GM21529 (cell line): ENCODE results near the gene ECPAS.
"Not testable (repeated sequence)": the region's sequence is repeated elsewhere in the genome, so short reads cannot be mapped to it uniquely, and the experiment has no call there.

Source experiments
- ATAC-seq: cut with Tn5 transposase; IDR thresholded peaks from one replicate; pipeline ENCODE4 v1.9.1; 2021; ENCODE audit not compliant: unreplicated experiment

Gene ECPAS

GRCh38 chr9:111481885-111482636 lies 2.1 kb downstream of the ECPAS start:
- ATAC-seq = no peak

DNA sequence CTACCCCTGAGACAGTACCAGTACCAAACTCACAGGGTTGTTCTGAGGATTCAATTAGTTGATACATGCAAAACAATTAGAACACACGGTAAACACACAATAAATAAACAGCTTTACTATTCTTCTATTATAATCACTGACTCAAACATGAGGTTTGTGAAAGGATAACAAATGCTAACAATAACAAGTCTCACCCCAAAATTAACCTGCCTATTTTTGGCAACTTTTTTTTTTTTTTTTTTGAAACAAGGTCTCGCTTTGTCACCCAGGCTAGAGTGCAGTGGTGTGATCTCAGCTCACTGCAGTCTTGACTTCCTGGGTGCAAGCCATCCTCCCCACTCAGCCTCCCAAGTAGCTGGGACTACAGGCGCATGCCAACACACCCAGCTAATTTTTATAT lies 6.5 kb downstream of the ECPAS start:
- no peak for ATAC-seq

DNA sequence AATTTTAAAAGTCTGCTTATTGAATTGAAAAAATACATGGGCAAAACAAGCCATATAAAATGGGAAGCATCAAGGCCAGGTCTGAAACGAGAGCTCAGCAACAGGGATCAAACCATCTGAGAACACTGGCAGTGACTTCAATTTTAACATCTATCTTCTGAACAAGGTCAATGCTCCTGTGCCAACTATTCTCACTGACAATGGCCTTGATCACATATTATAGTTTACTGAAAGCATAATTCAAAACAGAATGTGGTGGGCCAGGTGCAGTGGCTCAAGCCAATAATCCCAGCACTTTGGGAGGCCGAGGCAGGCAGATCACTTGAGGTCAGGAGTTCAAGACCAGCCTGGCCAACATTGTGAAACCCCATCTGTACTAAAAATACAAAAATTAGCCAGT lies 9.0 kb downstream of the ECPAS start:
- no peak for ATAC-seq

DNA sequence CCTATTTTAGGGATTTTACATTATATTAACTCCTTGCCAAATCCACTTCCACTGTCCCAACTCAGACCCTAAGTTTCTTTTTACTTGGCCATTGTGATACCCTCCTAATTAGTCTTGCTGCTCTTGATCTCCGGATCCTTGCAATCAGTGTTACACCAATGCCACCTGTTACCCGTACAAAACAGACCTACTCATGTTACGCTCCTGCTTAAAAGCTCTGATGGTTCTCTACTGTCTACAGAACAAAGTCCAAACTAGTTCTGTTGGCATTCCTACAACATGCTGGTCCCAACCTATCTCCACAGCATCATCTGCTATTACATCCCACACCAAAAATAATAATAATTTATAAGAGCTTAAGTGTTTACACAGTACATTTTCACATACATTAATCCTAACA lies 9.8 kb downstream of the ECPAS start:
- no peak for ATAC-seq

- ATAC-seq = no peak
These were observed 16.3 kb downstream of the ECPAS start for GRCh38 chr9:111467778-111468367.

DNA sequence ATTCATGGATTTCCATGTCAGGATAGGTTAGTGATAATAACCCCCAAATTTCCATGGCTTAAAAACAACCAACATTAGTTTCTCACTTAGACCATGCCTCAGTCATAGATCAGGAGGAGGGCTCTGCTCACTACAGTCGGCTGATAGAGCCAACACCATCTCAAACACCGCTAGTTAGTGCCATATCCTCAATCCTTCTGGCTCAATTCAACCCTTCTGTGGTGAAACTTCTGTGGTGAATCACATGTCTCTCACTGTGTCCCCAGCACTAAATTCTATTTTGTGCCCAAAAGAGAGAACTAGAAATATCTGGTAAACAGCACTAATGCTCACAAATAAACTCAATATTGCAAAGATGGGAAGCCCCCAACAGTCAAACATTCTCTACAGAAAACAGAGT lies 21.1 kb downstream of the ECPAS start:
- ATAC-seq = no peak

GRCh38 chr9:111458139-111459009 lies 25.8 kb downstream of the ECPAS start:
- no peak for ATAC-seq

DNA sequence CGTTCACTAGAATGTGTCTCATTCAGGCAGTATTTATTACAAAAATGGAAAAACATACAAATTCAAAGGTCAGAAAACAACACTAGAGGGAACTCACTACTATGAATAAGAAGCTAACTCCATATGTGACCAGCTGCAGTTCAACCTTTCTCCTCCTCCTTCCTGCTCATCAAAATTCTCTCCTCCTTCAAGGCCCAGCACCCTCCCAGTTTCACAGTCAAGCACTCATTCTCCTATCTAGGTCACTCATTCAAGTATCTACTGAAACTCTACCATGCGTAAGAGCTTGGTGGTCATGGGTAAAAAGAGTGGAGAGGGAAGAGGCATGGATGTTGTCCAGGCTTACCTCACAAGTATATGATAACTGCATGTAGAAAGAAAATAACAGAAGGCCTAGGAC lies 27.7 kb downstream of the ECPAS start:
- no peak for ATAC-seq

DNA sequence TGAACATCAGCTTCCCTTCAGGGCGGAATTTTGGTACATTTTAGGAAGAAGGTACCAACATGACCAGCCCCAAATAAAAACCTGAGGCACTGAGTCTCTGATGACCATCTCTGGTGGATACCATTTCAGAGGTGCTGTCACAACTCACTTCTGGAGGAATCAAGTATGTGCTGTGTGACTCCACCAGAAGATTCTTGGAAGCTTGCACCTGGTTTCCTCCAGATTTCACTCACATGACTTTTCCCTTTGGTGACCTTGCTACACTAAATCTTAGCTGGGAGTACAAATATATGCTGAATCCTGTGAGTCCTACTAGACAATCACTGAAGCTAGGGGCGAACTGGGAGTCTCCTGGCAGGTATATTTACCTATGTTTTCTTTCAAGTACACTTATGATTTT lies 28.5 kb downstream of the ECPAS start:
- ATAC-seq = no peak

DNA sequence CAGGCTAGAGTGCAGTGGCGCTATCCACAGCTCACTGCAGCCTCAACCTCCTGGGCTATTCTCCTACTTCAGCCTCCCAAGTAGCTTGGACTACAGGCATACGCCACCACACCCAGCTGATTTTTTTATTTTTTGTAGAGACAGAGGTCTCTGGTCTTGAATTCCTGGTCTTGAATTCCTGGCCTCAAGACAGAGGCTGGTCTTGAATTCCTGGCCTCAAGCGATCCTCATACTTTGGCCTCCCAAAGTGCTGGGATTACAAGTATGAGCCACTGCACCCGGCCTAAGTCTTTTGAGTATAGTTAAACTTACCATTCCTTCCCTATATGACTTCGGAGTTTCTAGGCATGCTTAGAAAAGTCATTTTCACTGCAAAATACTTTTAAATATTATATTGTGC lies 29.4 kb downstream of the ECPAS start:
- ATAC-seq = no peak

- no peak for ATAC-seq
These were observed 32.6 kb downstream of the ECPAS start for GRCh38 chr9:111451570-111451969.

DNA sequence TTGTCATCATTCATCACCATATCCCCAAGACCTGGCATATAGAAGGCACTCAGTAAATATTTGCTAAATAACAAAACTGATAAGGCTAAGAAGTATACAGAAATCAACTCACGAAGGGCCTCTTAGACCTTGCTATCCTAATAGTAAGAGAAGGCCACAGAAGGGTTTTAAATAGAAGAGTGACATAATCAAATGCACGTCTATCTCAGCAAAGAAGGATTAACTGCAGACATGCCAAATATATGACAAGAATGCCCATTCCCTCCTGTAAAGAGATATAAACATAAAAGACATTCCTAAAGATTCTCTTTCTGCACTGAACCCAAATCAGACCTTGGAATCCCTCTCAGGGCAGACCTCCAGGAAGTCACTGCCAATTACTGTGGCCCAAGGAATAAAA lies 34.1 kb downstream of the ECPAS start:
- ATAC-seq = no peak

DNA sequence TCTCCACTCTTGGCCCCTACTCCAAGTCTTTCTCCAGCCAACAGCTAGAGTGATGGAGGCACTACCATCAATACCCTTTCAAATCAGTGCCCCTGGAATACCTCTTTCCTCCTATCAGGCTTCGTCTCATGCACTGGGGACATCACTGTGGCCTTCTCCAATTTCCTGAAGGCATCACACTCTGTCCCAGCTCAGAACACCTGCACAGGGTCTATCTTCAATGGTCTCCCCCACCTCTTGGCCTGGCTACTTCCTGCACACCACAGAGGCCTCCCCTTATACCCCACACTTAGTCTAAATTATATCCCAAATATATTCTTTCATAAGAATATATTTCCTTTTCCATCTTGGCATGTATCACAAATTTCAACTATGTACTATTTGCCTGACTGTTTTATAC lies 34.5 kb downstream of the ECPAS start:
- ATAC-seq = no peak

GRCh38 chr9:111445799-111446198 lies 38.4 kb downstream of the ECPAS start:
- ATAC-seq = not testable (repeated sequence)

DNA sequence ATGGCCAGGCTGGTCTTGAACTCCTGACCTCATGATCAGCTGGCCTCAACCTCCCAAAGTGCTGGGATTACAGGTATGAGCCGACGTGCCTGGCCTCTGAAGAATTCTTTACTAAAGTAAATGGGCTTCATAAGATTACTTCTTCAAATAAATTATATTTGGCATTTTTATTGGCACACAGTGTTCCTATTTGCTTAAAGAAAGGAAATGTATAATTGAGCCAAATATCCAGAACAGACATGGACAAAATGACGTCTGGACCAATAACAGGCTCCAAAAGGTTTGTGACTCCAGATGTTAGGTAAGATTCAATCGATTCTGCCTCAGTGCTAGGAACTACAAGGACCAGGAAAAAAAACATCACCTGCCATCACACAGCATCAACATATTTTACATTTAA lies 40.7 kb downstream of the ECPAS start:
- no peak for ATAC-seq

GRCh38 chr9:111442360-111443027 lies 41.7 kb downstream of the ECPAS start:
- no peak for ATAC-seq

- no peak for ATAC-seq
These were observed 44.0 kb downstream of the ECPAS start for GRCh38 chr9:111440226-111440625.

- no peak for ATAC-seq
These were observed 45.5 kb downstream of the ECPAS start for GRCh38 chr9:111438541-111439235.

- ATAC-seq = no peak
These were observed 47.6 kb downstream of the ECPAS start for GRCh38 chr9:111436571-111436970.

GRCh38 chr9:111433082-111433481 lies 51.1 kb downstream of the ECPAS start:
- no peak for ATAC-seq

GRCh38 chr9:111431684-111432083 lies 52.5 kb downstream of the ECPAS start:
- no peak for ATAC-seq
